Activated T-helper 1 cell treated with anti-CD3 and anti-CD28 coated beads, Interleukin-2, amount 50 U/mL, for 16 hours (primary cell): Measurements from ENCODE around the gene FAAP24.
"Not testable (repeated sequence)": the region's sequence is repeated elsewhere in the genome, so short reads cannot be mapped to it uniquely, and the experiment has no call there.

Experiments
- DNase-seq, 2 donors: peaks; one replicate each; pipeline ENCODE4 v3.0.0-alpha.2; 2020; ENCODE audit warnings: low read depth in 1 of 2, low spot score in 1 of 2

FAAP24 gene

DNA sequence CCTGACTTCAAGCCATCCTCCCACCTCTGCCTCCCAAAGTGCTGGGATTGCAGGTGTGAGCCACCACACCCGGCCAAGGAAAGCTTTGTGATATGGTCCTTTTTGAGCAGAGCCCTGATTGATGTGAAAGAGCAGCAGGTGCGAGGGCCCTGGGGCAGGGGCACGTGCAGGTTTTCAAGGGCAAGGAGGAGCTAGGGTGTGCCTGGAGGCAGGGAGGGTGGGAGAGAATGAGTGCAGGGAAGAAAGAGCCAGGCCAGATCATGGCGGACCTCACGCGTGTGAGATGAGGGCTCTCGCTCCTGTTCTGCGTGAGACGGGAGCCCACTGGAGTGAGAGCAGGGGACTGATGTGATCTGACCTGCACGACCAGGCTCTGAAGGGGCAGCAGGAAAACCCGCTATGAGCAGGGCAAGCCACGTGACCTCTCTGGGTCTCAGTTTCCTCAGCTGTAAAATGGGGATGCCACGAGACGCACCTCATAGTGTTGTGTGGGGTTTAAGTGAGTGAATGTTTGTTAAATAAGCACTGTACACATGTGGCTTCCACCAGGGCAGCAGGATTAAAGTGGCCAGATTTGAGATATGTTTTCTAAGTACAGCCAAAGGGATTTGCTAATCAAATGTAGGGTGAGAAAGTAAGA lies 25.8 kb downstream of the FAAP24 start:
- no peak for DNase-seq

DNA sequence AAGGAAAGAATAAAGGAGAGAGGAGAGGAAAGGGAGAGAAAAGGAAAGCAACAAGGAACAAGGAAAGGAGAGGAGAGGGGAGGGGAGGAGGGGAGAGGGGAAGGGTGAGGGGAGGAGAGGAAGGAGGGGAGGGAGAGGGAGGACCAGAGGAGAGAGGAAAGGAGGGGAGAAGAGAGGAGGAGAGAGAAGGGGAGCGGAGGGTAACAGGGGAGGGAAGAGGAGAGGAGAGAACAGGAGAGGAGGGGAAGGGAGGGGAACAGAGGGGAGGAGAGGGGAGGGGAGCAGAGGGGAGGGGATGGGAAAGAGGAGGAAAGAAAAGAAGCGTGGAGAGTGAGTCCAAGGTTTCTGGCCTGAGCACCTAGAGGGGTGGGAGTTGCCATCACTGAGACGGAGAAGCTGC lies 26.7 kb downstream of the FAAP24 start:
- DNase-seq = no peak

DNA sequence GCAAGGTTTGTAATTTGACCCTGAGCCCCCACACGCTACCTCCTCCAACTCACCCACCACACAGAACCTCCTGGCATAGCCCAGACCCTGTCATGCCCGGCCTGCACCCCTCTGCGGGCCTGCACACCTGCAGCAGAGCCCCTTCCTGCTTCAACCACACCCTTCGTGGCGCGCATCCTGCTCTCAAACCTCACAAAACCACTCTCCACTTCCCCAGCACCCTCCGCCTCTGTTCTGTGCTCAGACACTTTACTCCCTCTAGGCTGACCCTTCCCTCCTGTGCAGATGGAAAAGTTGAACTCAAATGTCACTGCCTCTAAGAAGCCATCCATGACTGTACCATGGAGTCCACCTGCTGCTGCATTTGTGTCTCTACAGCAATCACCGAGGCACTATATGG lies 28.5 kb downstream of the FAAP24 start:
- DNase-seq = no peak

DNA sequence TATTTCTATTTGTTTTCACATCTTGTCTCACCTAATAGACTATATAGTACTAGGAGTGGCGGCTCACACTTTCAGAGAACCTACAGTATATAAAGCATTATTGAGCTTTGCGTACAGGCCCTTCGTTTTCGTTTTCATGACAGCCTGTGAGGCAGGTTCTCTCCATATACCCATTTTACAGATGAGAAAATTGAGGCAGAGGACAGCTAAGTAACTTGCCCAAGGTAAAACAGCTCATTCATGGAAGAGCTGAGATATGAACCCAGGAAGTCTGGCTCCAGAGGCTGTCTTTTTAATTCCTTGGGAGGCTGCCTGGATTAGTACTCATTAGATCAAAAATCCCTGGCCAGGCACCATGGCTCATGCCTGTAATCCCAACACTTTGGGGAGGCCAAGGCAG lies 28.9 kb downstream of the FAAP24 start:
- DNase-seq = no peak

DNA sequence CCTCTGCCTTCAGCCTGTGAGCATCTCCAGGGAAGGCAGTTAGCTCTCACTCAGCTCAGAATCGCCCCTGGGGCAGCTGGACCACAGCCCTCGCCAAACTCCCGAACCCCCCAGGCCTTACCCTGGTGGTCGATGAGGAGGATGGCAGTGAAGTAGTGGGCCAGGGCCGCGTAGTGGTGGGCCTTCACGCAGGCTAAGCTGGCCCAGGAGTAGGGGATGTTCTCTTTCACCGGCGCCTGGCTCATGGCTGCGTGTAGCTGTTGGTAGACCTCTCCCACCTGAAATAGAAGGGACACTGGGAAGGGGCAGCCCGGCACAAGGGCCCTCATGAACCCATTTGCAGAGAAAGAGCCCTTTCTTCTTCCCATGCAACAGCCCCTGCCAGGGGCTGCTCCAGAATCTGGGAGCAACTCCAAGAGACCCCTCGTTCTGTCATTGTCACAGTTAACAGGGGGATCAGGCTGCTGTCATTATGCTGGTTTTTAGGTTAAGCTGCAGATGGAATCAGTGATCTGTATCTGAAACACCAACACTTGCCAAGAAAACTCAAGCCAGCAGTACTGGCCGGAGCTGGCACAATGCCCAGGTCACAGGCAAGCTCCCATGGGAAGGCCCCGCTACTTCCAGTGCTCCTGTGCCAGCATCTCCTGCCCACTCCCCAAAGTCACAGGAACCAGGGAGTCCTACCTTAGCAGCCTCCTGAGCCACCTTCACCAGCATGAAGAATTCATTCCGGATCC lies 30.3 kb downstream of the FAAP24 start:
- not testable (repeated sequence) for DNase-seq

DNA sequence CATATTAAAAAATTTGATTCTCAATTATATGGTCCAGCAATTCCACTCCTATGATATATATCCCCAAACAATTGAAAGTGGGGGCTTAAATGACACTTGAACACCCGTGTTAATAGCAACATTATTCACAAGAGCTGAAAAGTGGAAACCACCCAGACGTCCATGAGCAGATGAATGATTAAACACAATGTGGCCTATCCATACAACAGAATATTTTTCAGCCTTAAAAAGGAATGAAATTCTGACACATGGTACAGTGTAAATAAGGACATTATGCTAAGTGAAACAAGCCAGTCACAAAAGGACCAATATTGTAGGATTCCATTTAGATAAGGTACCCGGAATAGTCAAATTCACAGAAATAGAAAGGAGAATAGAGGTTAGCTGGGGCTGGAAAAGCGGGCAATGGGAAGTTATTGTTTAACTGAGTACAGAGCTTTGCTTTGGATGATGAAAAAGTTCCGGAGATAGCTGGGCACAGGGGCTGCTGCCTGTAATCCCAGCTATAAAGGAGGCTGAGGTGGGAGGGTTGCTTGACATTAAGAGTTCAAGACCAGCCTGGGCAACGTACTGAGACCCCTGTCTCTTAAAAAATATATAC lies 31.5 kb downstream of the FAAP24 start:
- not testable (repeated sequence) for DNase-seq

DNA sequence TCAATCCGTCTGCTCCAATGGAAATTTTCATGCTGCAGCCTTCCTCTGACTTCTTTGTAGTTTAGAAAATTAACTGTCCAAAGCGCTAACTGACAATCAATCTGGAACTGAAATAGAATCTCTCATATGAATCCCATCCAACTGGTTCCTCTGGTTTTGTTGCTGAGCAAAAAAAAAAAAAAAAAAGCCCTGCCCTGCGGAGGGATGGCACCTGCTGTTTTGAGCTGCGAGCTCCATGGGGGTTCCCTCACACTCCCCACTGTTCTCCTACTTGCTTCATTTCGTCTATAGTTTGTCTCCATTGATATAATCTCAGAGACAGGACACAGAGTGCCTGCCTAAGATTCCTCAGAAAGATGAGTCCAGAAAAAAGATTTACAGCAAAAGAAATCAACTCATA lies 33.4 kb downstream of the FAAP24 start:
- no peak for DNase-seq

DNA sequence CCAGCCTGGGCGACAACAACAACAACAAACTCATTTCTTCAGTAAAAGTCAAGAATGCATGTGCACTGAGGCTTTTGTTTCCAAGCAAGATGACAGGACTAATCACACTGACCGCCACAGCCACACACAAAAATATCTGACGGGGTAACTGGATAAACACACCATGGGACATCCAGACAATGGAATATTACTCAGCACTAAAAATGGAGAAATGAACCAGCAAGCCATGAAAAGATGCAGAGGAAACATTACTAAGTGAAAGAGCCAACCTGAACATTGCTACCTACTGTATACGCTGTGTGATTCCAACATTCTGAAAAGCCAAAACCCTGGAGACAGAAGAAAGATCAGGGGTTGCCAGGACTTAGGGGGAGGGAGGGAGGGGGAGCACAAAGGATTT lies 36.7 kb downstream of the FAAP24 start:
- DNase-seq = no peak

DNA sequence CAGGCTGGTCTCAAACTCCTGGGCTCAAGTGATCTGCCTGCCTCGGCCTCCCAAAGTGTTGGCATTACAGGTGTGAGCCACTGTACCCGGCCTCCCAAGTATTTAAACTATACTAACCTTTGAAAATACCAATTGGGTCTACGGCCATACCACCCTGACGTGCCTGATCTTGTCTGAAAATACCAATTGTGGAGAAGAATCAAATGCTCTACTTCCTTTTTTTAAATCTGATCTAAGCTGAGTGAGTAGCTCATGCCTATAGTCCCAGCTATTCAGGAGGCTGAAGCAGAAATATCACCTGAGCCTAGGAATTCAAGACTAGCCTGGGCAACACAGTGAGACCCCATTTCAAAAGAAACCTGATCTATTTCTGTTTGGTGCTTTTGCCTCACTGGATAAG lies 38.8 kb downstream of the FAAP24 start:
- DNase-seq = not testable (repeated sequence)

DNA sequence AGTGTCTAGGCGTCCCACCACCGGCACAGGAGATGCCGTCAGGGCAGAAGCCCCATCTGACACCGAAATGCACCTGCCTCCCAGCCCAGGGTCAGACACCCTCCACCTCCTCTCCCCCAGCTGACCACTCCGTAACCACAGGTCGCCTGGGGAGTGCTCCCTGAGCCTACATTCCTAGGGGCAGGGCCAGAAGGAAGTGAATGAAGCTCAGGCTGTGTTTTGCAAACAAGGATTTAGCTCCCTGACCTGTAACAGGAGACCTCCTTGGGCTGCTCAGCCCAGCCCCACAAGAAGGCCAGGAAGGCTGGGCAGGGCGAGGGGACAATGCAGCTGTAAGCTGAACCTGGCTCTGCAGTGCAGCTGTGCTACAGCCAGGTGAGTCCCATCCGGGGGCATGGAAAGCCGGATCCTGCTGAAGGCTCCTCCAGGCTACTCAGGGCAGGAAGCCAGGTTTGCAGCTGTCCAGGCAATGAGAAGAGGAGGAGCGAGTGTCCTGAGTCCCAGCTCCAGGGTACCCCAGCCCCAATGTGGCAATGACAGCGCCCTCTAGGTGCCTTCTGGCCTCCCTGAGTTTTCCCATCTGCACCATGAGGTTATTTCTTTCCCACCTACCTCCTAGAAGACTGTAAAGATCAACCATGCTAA lies 50.6 kb downstream of the FAAP24 start:
- DNase-seq = no peak

DNA sequence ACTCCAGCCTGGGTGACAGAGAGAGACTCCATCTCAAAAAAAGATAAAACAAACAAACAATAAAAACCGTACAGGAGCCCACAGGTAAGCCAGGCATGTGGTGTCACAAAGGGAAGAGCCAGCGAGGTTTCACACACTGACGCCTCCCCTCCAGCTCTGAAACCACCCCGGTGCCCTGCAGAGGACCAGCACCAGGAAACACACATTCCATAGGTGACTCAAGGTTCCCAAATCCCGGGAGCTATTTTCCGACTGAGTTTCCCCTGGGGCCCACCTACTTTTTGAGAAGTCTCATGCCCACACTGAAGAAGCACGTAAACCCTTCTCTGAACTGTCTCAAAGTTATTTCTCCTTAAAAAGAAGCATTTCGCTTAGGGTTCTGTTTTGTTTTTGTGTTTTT lies 52.4 kb downstream of the FAAP24 start:
- DNase-seq = no peak

DNA sequence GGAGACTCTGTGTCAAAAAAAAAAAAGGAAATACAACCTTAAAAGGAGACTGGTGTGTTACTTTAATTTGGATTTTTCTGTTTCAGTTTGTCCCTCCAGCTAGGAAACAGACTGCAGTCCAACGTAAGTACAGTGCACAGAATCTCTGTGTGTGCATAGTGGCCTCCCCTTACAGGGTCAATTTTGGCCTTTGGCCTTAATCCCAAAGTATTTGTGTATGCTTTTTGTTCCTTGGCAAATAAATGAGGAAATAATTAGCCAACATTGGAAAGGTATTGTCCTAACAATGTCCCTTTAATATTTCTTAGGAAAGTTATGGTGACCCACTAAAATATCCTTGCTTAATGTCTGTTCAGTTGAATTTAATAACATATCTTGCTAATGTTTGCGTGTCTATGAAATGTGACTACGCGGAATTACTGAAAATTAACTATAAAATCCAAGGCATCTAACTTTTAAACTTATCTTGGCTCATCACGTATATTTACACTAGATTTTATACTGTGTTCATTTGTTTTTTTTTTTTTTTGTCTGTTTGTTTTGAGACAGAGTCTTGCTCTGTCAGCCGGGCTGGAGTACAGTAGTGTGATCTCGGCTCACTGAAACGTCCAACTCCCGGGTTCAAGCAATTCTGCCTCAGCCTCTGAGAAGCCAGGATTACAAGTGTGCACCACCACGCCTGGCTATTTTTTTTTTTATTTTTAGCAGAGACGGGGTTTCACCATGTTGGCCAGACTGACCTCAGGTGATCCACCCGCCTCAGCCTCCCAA lies 53.6 kb downstream of the FAAP24 start:
- DNase-seq = not testable (repeated sequence)

DNA sequence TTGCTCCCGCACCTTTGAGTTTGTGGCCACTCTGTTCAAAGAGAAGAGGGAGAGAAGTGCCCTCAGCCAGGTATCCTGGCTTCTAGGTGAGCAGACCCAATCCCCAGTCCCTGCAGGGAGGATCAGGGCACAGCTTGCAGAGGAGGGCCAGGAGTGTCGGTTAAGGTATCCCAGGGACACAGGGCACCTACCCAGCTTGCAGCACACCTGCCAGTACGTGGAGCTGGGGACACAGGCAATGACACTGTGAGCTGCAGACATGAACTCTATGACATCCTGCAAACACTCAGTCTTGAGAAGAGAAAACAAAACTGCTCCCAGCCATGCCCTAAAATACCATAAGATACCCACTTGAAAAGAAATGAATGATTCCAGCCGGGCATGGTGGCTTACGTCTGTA lies 54.6 kb downstream of the FAAP24 start:
- DNase-seq = not testable (repeated sequence)
